MM.1S (cell line): ENCODE data around the gene OSBPL2.

ENCODE experiments used
- DNase-seq: peaks from one replicate; pipeline ENCODE4 v3.0.0-alpha.2; 2015
- H2AFZ ChIP-seq: fragments of 300-600 bp; sonication (generic); 2 replicates; pipeline ENCODE4 v1.6.0; 2016; ENCODE audit warnings: antibody characterized with exemption, low read length
- H3F3A ChIP-seq: fragments of 300-600 bp; sonication (generic); 2 replicates; pipeline ENCODE4 v1.6.1; 2016; ENCODE audit warnings: mild to moderate bottlenecking, antibody characterized with exemption, low read length, moderate library complexity, mixed read lengths; ENCODE audit not compliant: insufficient read depth
- H3K27ac ChIP-seq: fragments of 300-600 bp; sonication (generic); 2 replicates; pipeline ENCODE4 v1.5.1; 2016; ENCODE audit warnings: mild to moderate bottlenecking, low read length
- H3K27me3 ChIP-seq: fragments of 300-600 bp; sonication (generic); replicated peaks from 2 replicates; pipeline ENCODE4 v1.6.0; 2016; ENCODE audit warnings: low read length; ENCODE audit not compliant: insufficient read depth
- H3K36me3 ChIP-seq: fragments of 300-600 bp; sonication (generic); replicated peaks from 2 replicates; pipeline ENCODE4 v1.6.1; 2016; ENCODE audit warnings: mild to moderate bottlenecking, low read length, mixed read lengths; ENCODE audit not compliant: insufficient read depth
- H3K4me1 ChIP-seq: fragments of 300-600 bp; sonication (generic); 2 replicates; pipeline ENCODE4 v1.6.1; 2016; ENCODE audit warnings: low read length, mixed read lengths
- H3K4me2 ChIP-seq: fragments of 300-600 bp; sonication (generic); 2 replicates; pipeline ENCODE4 v1.6.0; 2016; ENCODE audit warnings: low read depth, low read length
- H3K4me3 ChIP-seq: fragments of 300-600 bp; sonication (generic); 2 replicates; pipeline ENCODE4 v1.5.1; 2016; ENCODE audit warnings: low read length, mixed read lengths
- H3K79me2 ChIP-seq: fragments of 300-600 bp; sonication (generic); 2 replicates; pipeline ENCODE4 v1.6.1; 2016; ENCODE audit warnings: mixed run types, low read length, mixed read lengths
- H3K9ac ChIP-seq: fragments of 300-600 bp; sonication (generic); 2 replicates; pipeline ENCODE4 v1.6.1; 2016; ENCODE audit warnings: low read length, mixed read lengths
- H3K9me2 ChIP-seq: fragments of 300-600 bp; sonication (generic); replicated peaks from 2 replicates; pipeline ENCODE4 v1.6.1; 2016; ENCODE audit warnings: mild to moderate bottlenecking, low read length, mixed read lengths; ENCODE audit not compliant: insufficient read depth
- H3K9me3 ChIP-seq: fragments of 300-600 bp; sonication (generic); replicated peaks from 2 replicates; pipeline ENCODE4 v1.6.1; 2016; ENCODE audit warnings: mild to moderate bottlenecking, low read length, mixed read lengths; ENCODE audit not compliant: insufficient read depth
- H4K20me1 ChIP-seq: fragments of 300-600 bp; sonication (generic); 2 replicates; pipeline ENCODE4 v1.6.1; 2016; ENCODE audit warnings: mild to moderate bottlenecking, low read length, moderate library complexity, mixed read lengths; ENCODE audit not compliant: insufficient read depth
- CTCF ChIP-seq: fragments of 300-600 bp; sonication (generic); IDR thresholded peaks from 2 replicates; pipeline ENCODE4 v1.5.1; 2016; ENCODE audit warnings: antibody characterized with exemption, low read length, mixed read lengths
- EZH2 ChIP-seq: fragments of 300-600 bp; sonication (generic); optimal IDR thresholded peaks from 2 replicates; pipeline ENCODE3; 2017; ENCODE audit warnings: low read depth, mild to moderate bottlenecking, antibody characterized with exemption, low read length, mixed read lengths
- EZH2phosphoT487 ChIP-seq: fragments of 300-600 bp; sonication (generic); IDR thresholded peaks from 2 replicates; pipeline ENCODE4 v1.6.1; 2018; ENCODE audit warnings: antibody characterized with exemption, low read length

The OSBPL2 gene

GRCh38 chr20:62236200-62236599 lies 2.1 kb upstream of the OSBPL2 start:
- H3K4me2 ChIP-seq, result no peak overlapping the region
- no peaks in the 10 kb centered on the region for H4K20me1 ChIP-seq
- H3K4me3 ChIP-seq, result no peak overlapping the region
- H3K27me3 ChIP-seq, result peaks cover 34% of the 10 kb centered on the region
- H3K27ac ChIP-seq, result no peak overlapping the region
- H3K4me1 ChIP-seq, result peaks cover 9% of the 10 kb centered on the region; the same call in 1 of the 2 replicates
- H3K9ac ChIP-seq, result no peak overlapping the region
- H3K79me2 ChIP-seq, result peaks cover 25% of the 10 kb centered on the region
- H3K36me3 ChIP-seq, result no peaks in the 10 kb centered on the region
- no peak for DNase-seq
- no peak for TF ChIP-seq EZH2phosphoT487
- TF ChIP-seq CTCF, result no peak
- TF ChIP-seq EZH2, result no peak
- no peaks in the 10 kb centered on the region for H3F3A ChIP-seq
- no peaks in the 10 kb centered on the region for H3K9me2 ChIP-seq
- H3K9me3 ChIP-seq, result no peaks in the 10 kb centered on the region
- no peak overlapping the region for H2AFZ ChIP-seq

- Histone ChIP-seq H3K9ac (no peak overlapping the region), H3K4me3 (no peak overlapping the region), H4K20me1 (no peaks in the 10 kb centered on the region), H3K9me2 (no peaks in the 10 kb centered on the region), H3K27me3 (peaks cover 34% of the 10 kb centered on the region), H3K9me3 (no peaks in the 10 kb centered on the region), H3K27ac (no peak overlapping the region), H3K79me2 (peaks cover 32% of the 10 kb centered on the region), H3K4me2 (no peak overlapping the region), H3K4me1 (peaks cover 9% of the 10 kb centered on the region; the same call in 1 of the 2 replicates), H3K36me3 (no peaks in the 10 kb centered on the region), H3F3A (no peaks in the 10 kb centered on the region), H2AFZ (no peak overlapping the region; the same call in 1 of the 2 replicates)
- no peak for DNase-seq
- TF ChIP-seq EZH2, result no peak
- no peak for TF ChIP-seq CTCF
- no peak for TF ChIP-seq EZH2phosphoT487
Observed at GRCh38 chr20:62236766-62237513, 1.4 kb upstream of the OSBPL2 start.

GRCh38 chr20:62237514-62237800 lies 864 bp upstream of the OSBPL2 start:
- no peak for TF ChIP-seq EZH2
- no peak for TF ChIP-seq CTCF
- no peak for TF ChIP-seq EZH2phosphoT487
- Histone ChIP-seq H2AFZ (peak overlapping the region; percentile 67), H3K9ac (0 out of 2 replicates have a peak overlapping the region, but pooled peaks have one; percentile 6)

More at GRCh38 chr20:62237514-62237800, 864 bp upstream of the OSBPL2 start:
- Histone ChIP-seq H3K27ac (no peak overlapping the region), H3K79me2 (peaks cover 37% of the 10 kb centered on the region), H3K4me1 (peaks cover 9% of the 10 kb centered on the region; the same call in 1 of the 2 replicates), H3K27me3 (peaks cover 34% of the 10 kb centered on the region), H3K4me3 (peak overlapping the region; percentile 39), H3F3A (no peaks in the 10 kb centered on the region), H3K4me2 (peak overlapping the region; percentile 81), H3K9me2 (no peaks in the 10 kb centered on the region), H4K20me1 (no peaks in the 10 kb centered on the region), H3K9me3 (no peaks in the 10 kb centered on the region), H3K36me3 (no peaks in the 10 kb centered on the region)
- no peak for DNase-seq
